HCEC 1CT (cell line): ENCODE results near the gene TMEM255B.
"Not testable (repeated sequence)": the region's sequence is repeated elsewhere in the genome, so short reads cannot be mapped to it uniquely, and the experiment has no call there.

Source experiments
- DNase-seq: peaks from one replicate; pipeline ENCODE4 v3.0.0-alpha.2; 2017

The TMEM255B gene

DNA sequence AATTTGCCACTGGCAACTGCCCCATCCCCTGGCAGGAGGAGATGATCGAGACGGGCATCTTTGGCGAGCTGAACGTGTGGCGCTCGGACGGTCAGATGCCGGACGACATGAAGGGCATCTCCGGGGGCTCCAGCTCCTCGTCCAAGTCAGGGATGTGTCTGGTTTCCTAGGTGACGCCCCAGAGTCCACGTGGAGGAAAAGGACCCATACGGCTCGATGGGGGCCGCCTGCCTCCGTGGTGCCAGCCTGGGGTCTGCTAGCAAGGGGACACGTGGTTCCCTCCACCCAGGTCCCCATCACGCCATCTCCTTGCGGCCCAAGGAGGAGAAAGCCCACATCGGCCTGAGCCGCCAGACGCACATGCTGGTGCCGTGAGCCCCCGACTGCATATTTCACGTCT lies 23.8 kb upstream of the TMEM255B start:
- DNase-seq: no peak

- no peak for DNase-seq
Observed at GRCh38 chr13:113735750-113736149, 23.3 kb upstream of the TMEM255B start.

- DNase-seq: no peak
Observed at GRCh38 chr13:113736258-113736731, 22.7 kb upstream of the TMEM255B start.

- DNase-seq: no peak
Observed at GRCh38 chr13:113737803-113738202, 21.2 kb upstream of the TMEM255B start.

DNA sequence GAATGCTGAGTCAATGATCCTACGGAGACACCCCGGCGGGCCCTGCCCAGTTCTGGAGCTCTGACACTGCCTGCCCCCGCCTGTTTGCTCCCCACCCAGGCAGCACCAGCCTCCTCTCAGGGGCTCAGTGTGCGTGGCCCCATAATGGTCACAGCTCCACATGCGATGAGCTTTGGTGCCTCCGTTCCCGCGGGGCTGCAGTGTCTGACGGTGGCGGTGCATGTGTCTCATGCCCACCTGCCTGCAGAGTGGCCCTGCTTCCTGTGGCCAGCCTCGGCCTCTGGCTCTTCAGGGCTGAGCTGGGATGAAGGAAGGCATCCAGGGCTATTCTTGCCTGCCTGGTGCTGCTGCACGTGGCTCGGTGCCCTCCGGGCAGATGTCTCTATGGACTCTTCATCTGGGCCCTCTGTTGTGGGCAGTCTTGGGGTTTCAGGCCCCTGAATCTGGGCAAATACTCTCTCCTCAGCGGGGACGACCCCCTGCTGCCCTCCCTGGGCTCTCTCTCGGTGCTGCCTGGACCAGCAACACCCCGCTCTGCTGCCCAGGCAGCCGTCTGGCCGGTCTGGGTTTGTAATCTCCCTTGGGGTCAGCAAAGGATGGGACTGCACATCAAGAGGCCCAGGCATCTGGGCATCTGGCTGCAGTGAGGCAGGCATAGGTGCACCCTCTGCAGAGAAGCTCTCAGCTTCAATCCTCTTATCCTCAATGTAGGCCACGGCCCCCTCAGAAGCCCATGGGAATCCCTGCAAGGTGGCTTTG lies 19.3 kb upstream of the TMEM255B start:
- no peak for DNase-seq

- DNase-seq: no peak
Observed at GRCh38 chr13:113740286-113740556, 18.8 kb upstream of the TMEM255B start.

DNA sequence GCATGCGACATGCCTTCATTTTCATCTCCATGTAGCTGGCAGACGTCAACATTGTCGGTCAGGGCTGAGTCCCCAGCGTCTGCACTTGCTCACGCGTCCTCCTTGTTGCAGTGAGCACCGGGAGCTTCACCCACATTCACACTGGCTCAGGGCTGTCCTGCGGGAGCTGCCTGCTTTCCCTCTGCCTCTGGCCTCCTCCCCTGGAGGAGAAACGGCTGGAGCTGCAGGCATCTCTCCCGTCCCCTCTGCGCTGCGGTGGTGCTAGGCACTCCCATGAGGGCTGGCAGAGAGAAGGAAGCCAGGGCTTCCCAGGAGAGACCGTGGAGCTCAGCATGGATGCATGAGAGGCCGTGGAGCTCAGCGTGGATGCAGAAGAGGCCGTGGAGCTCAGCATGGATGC lies 18.4 kb upstream of the TMEM255B start:
- no peak for DNase-seq

DNA sequence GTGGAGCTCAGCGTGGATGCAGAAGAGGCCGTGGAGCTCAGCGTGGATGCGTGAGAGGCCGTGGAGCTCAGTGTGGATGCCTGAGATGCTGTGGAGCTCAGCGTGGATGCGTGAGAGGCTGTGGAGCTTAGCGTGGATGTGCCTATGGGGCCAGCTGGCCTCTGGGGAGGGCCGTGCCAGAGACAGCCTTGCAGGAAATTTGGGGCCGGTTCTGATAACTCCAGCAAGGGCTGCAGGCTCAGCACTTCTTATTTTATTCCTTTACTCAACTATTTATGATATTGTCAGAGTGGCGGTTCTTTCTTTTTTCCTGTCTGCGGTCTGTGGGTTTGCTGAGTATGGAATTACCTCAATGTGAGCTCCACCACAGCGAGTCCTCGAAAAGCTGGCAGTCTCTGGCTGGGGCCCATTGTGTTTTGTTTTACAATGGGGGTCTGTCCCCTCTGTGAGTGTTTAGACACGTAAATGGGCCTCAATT lies 17.8 kb upstream of the TMEM255B start:
- DNase-seq: no peak

GRCh38 chr13:113742000-113742441 lies 17.0 kb upstream of the TMEM255B start:
- peak; percentile 60 for DNase-seq

DNA sequence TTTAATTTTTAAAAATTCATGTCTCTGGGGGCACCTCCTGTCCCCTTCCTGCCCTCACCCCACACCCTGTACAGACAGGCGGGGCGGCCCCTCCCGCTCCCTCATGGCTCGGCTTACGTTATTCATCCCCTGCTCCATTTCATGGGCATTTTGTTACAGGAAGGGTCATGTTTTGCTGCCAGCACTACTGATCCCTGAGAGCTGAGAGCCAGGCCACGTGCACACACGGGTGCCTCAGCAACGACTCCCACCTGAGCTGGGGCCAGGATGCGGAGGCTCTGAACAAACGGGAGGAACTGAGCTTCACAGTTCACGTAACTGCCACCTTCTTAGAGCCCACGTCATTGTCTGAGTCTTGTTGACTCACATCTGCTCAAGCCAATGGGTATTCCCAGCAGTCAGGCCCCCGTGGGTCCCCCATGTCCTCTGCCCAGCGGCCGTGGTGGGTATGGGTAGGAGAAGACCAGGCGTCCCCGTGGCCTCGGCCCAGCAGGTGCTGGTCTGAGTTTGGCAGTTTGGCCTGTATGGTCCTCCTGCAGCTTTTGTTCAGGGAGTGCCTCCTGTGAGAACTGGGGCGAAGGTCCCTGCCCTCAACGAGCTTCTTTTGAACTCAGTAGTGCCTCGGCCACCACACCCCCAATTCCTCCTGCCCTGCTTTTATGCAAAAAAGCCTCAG lies 16.4 kb upstream of the TMEM255B start:
- DNase-seq: no peak

DNA sequence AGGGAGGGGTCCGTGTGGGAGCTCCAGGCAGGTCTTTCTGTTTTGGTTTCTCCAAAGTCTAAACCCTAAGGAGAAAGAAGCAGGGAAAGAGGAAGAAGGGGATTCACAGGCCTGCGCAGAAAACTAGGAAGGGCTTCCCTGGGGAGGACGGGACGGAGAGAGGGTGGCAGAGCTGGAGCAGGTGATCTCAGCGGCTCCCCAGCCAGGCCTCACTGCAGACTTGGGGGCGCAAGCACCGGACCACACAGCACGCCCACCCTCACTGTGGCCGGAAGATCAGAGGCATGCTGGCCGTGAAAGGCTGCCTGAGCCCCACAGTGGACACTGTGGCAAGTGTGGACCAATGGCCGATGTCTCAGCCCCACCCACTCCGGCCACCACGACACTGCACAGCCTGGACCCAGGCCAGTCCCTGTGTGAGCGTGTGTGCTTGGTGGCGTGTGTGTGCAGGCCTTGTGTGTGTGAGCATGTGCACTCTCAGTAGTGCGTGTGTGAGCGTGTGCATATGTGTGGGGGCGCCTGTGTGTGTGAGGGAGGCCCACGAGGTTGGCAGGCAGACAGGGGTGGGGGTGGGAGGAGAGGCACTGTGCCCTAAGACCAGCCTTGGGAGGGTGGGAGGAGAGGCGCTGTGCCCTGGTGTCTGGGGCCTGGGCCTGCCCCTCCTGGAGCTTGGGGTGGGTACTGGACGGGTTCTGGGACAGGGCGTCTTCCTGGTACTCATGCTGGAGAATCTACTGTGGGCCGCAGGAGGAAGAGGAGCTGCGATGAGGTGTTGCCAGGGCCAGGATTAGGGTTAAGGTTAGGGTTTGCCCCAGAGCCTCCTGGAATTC lies 15.4 kb upstream of the TMEM255B start:
- DNase-seq: no peak

DNA sequence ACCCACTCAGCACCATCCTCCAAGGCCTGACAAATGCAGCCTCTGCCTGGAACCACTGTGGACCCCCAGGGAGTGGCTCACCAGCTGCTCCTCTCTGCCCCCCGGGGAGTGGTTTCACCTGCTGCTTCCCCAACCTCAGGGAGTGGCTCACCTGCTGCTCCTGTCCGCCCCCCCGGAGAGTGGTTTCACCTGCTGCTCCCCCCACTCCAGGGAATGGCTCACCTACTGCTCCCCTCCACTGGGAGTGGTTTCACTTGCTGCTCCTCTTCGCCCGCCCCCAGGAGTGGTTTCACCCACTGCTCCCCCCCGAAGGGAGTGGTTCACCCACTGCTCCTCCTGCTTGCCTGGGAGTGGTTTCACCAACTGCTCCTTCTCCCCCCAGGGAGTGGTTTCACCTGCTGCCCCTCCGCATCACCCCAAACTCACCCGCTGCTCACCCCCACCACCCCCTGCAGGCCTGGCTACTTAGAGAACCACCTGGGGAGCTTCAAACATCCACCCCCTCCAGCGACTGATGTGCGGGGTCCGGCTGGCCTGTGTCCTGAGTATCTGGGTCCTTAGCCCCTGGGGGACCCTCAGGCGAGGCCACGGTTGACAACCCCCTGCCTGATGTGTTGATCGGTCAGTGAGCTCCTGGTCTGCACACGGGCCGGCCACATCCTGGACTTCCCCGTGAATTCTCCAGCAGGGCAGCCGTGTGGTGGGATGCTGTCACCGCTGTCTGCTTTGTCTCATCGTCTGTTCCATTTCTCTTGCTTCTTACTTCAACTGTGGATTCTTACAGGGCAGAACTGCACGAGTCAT lies 14.6 kb upstream of the TMEM255B start:
- no peak for DNase-seq

- DNase-seq: no peak
Observed at GRCh38 chr13:113745059-113745458, 14.0 kb upstream of the TMEM255B start.

DNA sequence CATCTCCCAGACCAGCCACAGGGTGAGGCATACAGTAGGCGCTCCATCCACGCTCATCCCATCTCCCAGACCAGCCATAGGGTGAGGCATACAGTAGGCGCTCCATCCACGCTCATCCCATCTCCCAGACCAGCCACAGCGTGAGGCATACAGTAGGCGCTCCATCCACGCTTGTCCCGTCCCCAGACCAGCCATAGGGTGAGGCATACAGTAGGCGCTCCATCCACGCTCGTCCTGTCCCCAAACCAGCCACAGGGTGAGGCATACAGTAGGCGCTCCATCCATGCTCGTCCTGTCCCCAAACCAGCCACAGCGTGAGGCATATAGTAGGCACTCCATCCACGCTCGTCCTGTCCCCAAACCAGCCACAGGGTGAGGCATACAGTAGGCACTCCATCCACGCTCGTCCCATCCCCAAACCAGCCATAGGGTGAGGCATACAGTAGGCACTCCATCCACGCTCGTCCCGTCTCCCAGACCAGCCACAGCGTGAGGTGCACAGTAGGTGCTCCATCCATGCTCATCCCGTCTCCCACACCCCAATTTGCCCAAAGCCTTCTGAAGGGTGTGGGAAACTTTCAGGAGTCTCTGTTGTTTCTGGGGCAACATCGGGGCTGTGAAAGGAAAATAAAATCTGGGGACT lies 13.4 kb upstream of the TMEM255B start:
- not testable (repeated sequence) for DNase-seq

DNA sequence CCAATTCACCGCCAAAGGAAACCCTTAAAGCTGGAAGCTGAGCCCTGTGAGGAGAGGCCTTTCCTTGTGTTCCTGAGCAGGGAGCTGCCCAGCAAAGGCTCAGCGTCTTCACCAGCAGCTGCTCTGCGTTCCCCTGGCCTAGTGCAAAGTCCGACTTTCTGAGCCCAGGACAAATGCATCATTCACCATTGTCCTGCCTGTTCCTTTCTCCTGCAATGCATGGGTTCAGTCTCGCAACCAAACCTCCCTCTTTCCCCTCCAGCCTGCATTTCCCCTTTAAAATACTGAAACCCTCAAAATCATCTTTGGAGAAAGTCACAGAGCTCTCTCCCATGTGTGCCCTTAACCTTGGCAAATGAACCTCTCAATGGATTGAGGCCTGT lies 12.9 kb upstream of the TMEM255B start:
- DNase-seq: no peak

GRCh38 chr13:113746671-113747070 lies 12.4 kb upstream of the TMEM255B start:
- no peak for DNase-seq

DNA sequence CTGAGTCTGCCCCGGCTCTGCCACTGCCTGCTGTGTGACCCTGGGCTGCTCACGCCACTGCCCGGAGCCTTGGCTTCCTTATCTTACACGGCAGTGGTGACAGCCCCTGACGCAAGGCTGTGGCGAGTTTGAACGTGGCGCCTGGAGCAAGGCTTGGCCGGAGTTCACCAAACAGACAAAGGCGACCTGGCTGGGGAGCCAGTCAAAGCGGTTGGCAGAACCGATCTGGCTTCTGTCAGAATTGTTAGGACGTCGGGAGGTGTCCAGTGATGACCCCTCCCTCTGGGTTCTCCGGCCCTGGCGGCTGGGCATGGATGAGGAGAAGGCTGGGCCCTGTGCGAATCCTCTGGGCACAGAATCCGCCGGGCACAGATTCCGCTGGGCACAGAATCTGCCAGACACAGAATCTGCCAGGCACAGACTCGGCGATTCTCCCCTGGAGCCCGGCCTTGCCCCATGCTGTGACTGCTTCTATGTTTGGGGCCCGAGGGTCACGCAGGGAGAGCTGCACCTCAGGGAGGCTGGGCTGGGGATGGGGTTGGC lies 11.7 kb upstream of the TMEM255B start:
- no peak for DNase-seq

GRCh38 chr13:113748101-113748861 lies 10.7 kb upstream of the TMEM255B start:
- no peak for DNase-seq

DNA sequence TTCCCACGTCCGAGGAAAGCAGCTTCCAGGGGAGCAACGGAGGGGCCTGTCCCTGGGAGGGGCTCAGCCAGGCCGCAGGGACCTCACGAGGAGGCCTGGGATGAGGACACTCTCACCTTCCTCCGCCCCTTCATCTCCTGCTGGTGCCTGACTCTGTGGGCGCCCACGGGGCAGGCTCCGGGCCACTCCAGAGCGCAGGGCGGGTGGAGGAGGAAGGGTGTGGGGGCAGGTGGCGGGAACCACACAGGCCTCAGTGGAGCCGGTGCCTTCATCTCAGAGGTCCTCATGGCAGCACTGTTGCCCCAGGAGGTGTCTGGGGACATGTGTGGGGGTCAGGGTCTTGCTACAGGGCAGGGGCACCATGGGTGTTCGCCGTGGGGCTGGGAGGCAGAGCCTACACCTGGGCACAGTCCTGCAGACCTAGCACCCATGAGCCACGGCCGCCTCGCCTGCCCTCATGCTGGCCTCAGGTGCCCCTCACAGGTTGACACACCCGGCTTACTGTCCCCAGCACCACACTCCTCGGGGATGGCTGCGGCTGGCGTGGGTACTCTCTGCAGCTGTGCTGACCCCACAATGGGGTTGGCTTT lies 10.1 kb upstream of the TMEM255B start:
- no peak for DNase-seq

DNA sequence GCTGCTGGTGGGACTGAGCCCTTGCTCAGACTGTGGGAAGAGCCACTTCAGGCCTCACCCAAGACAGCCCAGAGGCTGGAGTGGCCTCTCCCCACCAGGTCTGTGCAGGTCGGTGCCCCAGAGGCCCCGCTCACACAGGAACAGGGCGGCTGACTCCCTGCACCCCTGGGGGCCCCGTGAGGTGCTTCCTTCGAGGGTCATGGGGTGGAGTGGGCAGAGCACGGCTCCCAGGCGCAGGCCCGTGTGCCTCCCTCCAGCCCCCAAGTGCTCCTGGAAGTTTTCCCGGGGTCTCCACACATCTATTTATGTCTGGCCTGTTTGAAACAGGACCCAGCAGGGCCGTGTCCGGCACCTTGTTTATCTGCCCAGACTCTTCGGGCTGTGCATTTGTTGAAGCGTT lies 9.5 kb upstream of the TMEM255B start:
- no peak for DNase-seq

DNA sequence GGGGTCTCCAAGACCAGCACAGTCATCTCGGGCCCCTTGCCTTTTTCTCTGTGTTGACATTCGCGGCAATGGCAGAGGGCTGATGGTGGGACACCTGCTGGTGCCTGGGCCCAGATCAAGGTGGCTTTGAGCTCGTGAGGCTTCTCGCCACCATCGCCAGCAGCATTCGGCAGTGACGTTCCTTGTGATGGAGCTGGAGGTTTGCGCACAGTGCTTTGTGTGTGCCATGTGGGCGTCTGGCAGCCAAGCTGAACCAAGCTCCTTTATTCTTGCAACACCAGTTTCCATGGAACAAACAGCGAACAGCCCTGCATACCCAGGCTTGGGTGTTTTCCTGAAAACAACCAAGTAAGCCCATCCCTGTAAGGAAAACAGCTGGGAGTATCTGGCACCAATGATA lies 9.1 kb upstream of the TMEM255B start:
- DNase-seq: no peak
